ENCODE measurements around the gene PLAAT3.
"Not testable (repeated sequence)": the region's sequence is repeated elsewhere in the genome, so short reads cannot be mapped to it uniquely, and the experiment has no call there.

DNA sequence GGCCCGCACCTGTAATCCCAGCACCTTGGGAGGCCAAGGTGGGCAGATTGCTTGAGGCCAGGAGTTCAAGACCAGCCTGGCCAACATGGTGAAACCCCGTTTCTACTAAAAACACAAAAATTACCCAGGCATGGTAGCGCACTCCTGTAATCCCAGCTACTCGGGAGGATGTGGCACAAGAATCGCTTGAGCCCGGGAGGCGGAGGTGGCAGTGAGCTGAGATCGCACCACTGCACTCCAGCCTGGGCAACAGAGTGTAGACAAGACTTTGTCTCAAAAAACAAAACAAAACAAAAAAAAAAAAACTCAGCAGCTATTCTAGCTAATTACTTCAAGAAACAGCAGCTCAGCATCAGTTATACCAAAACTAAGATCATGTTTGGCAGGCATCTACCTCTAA is 24.2 kb upstream of the PLAAT3 start:
- TF ChIP-seq, protein P1, sequence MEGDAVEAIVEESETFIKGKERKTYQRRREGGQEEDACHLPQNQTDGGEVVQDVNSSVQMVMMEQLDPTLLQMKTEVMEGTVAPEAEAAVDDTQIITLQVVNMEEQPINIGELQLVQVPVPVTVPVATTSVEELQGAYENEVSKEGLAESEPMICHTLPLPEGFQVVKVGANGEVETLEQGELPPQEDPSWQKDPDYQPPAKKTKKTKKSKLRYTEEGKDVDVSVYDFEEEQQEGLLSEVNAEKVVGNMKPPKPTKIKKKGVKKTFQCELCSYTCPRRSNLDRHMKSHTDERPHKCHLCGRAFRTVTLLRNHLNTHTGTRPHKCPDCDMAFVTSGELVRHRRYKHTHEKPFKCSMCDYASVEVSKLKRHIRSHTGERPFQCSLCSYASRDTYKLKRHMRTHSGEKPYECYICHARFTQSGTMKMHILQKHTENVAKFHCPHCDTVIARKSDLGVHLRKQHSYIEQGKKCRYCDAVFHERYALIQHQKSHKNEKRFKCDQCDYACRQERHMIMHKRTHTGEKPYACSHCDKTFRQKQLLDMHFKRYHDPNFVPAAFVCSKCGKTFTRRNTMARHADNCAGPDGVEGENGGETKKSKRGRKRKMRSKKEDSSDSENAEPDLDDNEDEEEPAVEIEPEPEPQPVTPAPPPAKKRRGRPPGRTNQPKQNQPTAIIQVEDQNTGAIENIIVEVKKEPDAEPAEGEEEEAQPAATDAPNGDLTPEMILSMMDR (IDR thresholded peaks at IDR 0.05; ENCODE audit: low read depth, low read length, missing input control), result not testable (repeated sequence)
- TF ChIP-seq EGR1 (IDR thresholded peaks at IDR 0.05; ENCODE audit: low read depth in 2 of 2); JUND (IDR thresholded peaks at IDR 0.05); GABPA (IDR thresholded peaks at IDR 0.05 in 1 of 2, conservative IDR thresholded peaks at IDR 0.05 in 1 of 2); SP1 (IDR thresholded peaks at IDR 0.05): not testable (repeated sequence)
- TF ChIP-seq, protein P2, sequence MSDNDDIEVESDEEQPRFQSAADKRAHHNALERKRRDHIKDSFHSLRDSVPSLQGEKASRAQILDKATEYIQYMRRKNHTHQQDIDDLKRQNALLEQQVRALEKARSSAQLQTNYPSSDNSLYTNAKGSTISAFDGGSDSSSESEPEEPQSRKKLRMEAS (IDR thresholded peaks at IDR 0.05), result not testable (repeated sequence)

All from liver (tissue), 3 donors.